Measurements from ENCODE around the gene RNF138.
"Not testable (repeated sequence)": the region's sequence is repeated elsewhere in the genome, so short reads cannot be mapped to it uniquely, and the experiment has no call there.

The RNF138 gene

GRCh38 chr18:32086881-32087280 lies 4.8 kb upstream of the RNF138 start:
- no peak for DNase-seq (ENCODE audit: low read depth)
- no peak overlapping the region for H3K4me3 ChIP-seq (ENCODE audit: low read depth, low read length)
- TF ChIP-seq CTCF (IDR thresholded peaks at IDR 0.05; ENCODE audit: insufficient read depth, low read depth, low read length, missing control alignments): no peak

- DNase-seq (ENCODE audit: low read depth); H3K4me3 ChIP-seq (ENCODE audit: low read depth, low read length): not testable (repeated sequence)
These were observed 843 bp upstream of the RNF138 start for GRCh38 chr18:32090831-32091230.

GRCh38 chr18:32091325-32091723 lies 350 bp upstream of the RNF138 start:
- no peak for DNase-seq (ENCODE audit: low read depth)
- no peak for TF ChIP-seq CTCF (IDR thresholded peaks at IDR 0.05; ENCODE audit: insufficient read depth, low read depth, low read length, missing control alignments)
- peak overlapping the region; percentile 78 for H3K4me3 ChIP-seq (ENCODE audit: low read depth, low read length)

- no peak for TF ChIP-seq CTCF (IDR thresholded peaks at IDR 0.05; ENCODE audit: insufficient read depth, low read depth, low read length, missing control alignments)
- H3K4me3 ChIP-seq (ENCODE audit: low read depth, low read length): peak overlapping the region; percentile 83
These were observed 888 bp downstream of the RNF138 start for GRCh38 chr18:32092422-32093101.

GRCh38 chr18:32093102-32093511 lies 1.4 kb downstream of the RNF138 start:
- TF ChIP-seq CTCF (IDR thresholded peaks at IDR 0.05; ENCODE audit: insufficient read depth, low read depth, low read length, missing control alignments): no peak
- peak overlapping the region; percentile 83 for H3K4me3 ChIP-seq (ENCODE audit: low read depth, low read length)
- peak; percentile 79 for DNase-seq (ENCODE audit: low read depth)

More at GRCh38 chr18:32092422-32093101, 888 bp downstream of the RNF138 start:
- peak; percentile 99 for DNase-seq (ENCODE audit: low read depth)

GRCh38 chr18:32093523-32093922 lies 1.8 kb downstream of the RNF138 start:
- TF ChIP-seq CTCF (IDR thresholded peaks at IDR 0.05; ENCODE audit: insufficient read depth, low read depth, low read length, missing control alignments): no peak
- H3K4me3 ChIP-seq (ENCODE audit: low read depth, low read length): peak overlapping the region; percentile 83
- no peak for DNase-seq (ENCODE audit: low read depth)

- peak; percentile 8 for DNase-seq (ENCODE audit: low read depth)
- no peak overlapping the region for H3K4me3 ChIP-seq (ENCODE audit: low read depth, low read length)
- no peak for TF ChIP-seq CTCF (IDR thresholded peaks at IDR 0.05; ENCODE audit: insufficient read depth, low read depth, low read length, missing control alignments)
These were observed 3.7 kb downstream of the RNF138 start for GRCh38 chr18:32095192-32095899.
